LNCAP (cell line): ENCODE data around the gene PIK3IP1.

Experiments
- TF ChIP-seq, protein P1 (sequence below): fragments of 450-650 bp; IDR thresholded peaks from 2 replicates; pipeline ENCODE4 v1.5.1; 2017; ENCODE audit warnings: mild to moderate bottlenecking

PIK3IP1 gene

DNA sequence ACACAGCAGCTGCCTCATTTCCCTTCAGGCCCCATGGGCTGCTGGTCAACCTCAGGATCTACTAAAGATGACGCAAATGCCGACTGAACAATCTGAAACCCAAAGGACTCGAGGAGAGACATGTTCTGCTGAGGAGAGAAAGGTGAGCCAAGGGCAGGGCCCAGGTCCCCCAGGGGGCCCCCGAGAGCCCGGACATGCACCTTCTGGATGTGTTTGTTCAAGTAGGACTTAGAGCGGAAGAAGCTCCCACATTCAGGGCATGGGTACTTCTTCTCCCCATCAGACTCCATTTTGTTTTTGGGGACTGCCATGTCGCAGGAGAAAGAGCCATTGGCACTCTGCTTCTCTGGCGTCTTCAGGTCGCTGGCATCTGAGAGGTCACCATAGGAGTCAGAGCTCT, 34.6 kb upstream of the PIK3IP1 start:
- TF ChIP-seq, protein P1, sequence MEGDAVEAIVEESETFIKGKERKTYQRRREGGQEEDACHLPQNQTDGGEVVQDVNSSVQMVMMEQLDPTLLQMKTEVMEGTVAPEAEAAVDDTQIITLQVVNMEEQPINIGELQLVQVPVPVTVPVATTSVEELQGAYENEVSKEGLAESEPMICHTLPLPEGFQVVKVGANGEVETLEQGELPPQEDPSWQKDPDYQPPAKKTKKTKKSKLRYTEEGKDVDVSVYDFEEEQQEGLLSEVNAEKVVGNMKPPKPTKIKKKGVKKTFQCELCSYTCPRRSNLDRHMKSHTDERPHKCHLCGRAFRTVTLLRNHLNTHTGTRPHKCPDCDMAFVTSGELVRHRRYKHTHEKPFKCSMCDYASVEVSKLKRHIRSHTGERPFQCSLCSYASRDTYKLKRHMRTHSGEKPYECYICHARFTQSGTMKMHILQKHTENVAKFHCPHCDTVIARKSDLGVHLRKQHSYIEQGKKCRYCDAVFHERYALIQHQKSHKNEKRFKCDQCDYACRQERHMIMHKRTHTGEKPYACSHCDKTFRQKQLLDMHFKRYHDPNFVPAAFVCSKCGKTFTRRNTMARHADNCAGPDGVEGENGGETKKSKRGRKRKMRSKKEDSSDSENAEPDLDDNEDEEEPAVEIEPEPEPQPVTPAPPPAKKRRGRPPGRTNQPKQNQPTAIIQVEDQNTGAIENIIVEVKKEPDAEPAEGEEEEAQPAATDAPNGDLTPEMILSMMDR: no peak

DNA sequence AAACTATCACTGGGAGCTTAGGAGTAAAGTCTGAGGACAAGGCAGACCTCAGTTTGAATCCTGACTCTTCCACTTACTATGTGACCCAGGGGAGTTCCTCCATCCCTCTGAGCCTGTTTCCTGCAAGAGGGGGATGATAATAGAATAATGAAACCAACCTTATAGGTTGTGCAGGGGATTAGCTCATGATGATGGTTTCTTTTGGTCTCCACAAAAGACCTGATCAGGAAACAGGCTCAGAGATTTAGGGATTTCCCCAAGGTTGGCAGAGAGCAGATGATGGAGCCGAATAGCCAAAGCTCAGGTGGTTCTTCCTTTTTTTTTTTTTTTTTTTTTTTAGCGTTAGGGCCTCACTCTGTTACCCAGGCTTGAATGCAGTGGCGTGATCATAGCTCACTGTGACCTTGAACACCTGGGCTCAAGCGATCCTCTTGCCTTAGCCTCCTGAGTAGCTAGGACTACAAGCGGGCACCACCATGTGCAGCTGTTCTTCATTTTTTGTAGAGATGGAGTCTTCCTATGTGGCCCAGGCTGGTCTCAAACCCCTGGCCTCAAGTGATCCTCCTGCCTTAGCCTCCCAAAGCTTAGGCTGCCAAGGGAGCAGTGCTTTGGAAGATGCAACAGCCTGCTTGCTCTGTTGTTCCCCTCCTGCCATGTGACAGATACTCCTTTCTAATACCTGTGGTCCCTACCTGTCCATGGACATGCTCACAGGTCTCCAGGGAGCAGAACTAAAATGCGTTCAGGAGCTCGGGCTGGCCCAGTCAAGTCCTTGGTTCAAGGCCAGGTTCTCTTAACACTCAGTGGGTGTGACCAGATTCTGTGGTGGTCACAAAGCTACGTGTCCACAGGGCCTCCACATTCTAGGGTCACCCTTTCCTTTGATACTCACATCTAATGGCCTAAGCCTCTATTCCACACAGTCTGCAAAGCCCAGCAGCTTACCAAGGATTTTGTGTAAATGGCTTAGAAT, 31.6 kb upstream of the PIK3IP1 start:
- TF ChIP-seq, protein P1: no peak

DNA sequence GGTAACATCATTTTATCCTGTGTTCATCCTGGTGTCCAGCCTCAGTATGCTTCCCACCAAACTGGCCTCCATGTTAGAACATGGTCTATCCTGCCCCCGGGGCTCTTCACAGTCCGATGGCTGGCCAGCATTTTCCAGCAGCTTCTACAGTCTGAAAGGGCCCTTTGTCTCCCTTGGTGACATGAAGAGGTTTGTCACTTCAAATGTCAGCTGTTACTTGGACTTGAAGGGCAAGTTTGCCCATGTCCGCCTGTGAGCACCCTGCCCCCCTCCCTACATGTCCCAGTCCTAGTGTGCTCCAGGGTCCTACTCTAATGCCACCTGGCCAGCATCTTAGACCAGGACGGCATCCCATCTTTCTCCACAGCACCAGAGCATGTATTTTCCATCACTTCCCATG, 29.1 kb upstream of the PIK3IP1 start:
- TF ChIP-seq, protein P1: no peak

DNA sequence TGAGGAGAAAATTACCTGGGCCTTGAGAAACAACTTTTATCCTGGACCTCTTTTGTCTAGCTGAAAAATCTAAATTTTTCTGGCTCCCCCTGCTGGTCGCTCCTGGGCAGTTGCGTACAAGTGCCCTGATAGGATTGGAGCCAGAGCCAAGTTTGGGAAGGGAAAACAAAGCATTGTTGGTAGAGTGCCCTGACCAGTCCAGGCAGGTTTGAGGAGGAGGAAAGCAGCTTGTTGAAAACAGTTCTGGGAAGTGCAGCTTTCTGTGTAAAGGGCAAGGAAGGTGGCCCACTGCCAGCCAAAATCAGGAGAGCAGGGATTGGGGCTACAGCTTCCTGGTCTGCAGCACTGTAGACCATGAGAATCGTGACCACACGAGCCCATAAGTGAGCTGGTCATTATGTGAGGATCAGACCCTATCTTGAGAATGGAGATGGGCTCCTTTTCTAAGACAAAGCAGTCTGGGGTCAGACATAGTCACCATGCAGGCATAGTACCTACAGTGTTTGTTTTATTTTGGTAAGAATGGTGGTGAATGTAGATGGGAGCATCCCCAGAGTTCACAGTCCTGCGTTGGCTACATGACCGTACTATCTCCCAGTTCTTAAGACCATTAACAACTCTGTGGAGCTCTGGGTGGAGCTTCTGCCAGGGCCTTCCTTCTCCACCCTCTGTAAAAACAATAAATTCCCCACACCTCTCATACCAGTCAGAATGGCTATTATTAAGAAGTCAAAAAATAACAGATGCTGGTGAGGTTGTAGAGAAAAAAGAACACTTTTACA, 21.3 kb upstream of the PIK3IP1 start:
- TF ChIP-seq, protein P1: peak; percentile 95

DNA sequence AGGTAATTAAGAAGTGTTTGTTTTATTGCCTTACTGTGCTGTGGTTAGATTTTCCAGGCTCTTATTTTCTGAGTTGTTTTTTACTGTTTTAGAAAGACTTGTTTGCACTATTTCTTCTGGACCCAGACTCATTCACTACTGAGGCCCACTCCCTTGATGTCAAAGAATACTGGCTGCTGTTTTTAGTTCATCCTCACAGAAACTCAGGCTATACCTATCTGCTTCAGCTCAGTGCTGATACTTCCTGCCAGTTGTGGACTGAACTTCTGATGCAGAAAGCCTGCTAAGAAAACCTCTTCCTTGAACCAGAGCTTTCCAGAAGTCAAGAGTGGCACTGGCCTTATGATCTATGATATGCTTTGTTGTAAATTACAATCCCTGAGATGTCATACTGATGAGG, 15.9 kb upstream of the PIK3IP1 start:
- TF ChIP-seq, protein P1: no peak

DNA sequence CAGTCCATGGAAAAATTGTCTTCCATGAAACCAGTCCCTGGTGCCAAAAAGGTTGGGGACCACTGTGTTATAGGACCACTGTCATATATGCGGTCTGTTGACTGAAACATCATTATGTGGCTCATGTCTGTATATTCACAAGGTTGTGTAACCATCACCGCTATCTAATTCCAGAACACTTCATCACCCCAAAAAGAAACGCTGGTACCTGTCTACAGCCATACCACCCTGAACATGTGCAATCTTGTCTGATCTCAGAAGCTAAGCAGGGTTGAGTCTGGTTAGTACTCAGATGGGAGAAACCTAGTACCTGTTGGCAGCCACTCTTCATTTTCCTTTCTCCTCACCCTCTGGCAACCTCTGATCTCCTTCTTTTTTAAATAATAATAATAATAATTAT, 12.9 kb upstream of the PIK3IP1 start:
- TF ChIP-seq, protein P1: no peak

DNA sequence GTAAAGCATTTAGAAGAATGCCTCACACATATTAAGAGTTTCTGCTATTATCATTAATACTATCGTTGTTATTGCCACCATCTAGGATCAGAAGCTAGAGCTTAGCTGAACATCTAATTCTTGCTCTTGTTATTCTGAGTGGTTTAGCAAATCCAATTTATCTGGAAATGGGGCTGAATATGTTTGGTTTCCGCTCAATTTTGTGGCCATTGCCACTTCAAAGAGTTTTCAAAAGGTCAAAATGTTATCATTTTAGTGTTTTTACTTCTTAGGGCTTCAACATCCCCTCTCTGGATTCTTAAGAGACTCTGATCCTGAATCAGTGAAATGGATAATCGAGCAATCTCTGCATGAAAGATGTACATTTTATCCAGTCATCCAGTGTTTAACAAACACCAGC, 10.2 kb upstream of the PIK3IP1 start:
- TF ChIP-seq, protein P1: no peak
